Measurements from ENCODE around the gene LMNTD2.

Gene LMNTD2

GRCh38 chr11:595400-595799 lies 34.9 kb upstream of the LMNTD2 start:
- H3K4me3 ChIP-seq (replicated peaks in 1 of 2; ENCODE audit: low read depth in 2 of 2, low read length in 2 of 2): no peak overlapping the region
- no peak for DNase-seq (ENCODE audit: low read depth in 2 of 2)
- TF ChIP-seq, protein P1, sequence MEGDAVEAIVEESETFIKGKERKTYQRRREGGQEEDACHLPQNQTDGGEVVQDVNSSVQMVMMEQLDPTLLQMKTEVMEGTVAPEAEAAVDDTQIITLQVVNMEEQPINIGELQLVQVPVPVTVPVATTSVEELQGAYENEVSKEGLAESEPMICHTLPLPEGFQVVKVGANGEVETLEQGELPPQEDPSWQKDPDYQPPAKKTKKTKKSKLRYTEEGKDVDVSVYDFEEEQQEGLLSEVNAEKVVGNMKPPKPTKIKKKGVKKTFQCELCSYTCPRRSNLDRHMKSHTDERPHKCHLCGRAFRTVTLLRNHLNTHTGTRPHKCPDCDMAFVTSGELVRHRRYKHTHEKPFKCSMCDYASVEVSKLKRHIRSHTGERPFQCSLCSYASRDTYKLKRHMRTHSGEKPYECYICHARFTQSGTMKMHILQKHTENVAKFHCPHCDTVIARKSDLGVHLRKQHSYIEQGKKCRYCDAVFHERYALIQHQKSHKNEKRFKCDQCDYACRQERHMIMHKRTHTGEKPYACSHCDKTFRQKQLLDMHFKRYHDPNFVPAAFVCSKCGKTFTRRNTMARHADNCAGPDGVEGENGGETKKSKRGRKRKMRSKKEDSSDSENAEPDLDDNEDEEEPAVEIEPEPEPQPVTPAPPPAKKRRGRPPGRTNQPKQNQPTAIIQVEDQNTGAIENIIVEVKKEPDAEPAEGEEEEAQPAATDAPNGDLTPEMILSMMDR (IDR thresholded peaks at IDR 0.05; ENCODE audit: low read depth, low read length): no peak

DNA sequence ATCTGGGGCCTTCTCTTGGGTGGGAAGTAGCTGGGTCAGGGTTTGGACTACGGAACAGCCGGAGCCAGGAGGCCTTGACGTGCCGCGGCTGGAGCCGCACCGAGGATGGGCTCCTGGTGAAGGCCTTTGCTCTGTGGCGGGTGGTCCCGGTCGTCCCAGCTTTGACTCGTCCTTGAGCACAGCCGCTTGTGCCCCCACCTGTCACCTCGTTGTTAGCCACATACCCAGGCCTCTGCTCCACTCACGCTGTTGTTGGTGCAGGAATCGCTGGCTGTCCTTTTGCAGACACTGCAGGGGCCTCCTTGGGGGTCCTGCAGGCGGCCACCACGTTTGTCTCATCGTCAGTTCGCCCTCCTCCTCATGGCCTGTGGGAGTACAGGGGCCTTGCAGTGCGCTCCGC lies 32.8 kb upstream of the LMNTD2 start:
- TF ChIP-seq, protein P1 (IDR thresholded peaks at IDR 0.05; ENCODE audit: low read depth, low read length): no peak
- no peak overlapping the region for H3K4me3 ChIP-seq (replicated peaks in 1 of 2; ENCODE audit: low read depth in 2 of 2, low read length in 2 of 2)
- DNase-seq (ENCODE audit: low read depth in 2 of 2): no peak

DNA sequence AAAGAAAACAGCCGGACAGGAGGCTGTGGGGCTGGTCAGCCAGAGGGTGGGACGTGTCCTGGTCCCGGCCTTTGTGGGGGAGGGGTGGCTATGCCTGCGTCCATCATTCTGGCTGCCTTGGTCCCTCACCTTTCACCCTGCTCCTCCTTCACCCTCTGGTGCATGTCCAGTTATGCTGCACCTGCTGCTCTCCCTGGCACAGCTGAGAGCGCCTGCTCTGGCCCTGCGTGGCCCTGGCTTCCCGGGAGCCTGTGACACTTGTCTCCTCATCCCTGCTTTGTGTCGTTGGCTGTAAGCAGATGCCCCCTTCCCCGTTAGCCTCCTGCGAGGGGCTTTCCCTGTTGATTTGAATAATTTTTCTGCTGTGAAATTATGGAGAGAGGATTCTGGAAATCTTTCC lies 32.4 kb upstream of the LMNTD2 start:
- H3K4me3 ChIP-seq (replicated peaks in 1 of 2; ENCODE audit: low read depth in 2 of 2, low read length in 2 of 2): no peak overlapping the region
- TF ChIP-seq, protein P1 (IDR thresholded peaks at IDR 0.05; ENCODE audit: low read depth, low read length): no peak
- no peak for DNase-seq (ENCODE audit: low read depth in 2 of 2)

DNA sequence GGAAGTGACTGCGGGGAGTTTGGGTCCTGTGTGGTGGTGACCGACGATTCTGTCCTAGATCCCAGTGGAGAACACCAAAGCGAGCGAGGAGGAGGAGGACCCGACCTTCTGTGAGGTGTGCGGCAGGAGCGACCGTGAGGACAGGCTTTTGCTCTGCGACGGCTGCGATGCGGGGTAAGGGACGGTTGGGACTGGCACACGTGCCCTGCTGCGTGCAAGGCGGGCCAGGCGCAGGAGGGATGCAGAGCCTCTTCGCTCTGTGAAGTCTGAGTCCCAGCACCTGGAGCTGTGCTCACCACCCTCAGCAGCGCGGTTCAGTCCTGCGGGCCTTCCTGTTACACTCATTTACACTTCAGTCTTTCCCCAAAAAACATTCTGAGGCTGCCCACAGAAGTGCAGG lies 32.0 kb upstream of the LMNTD2 start:
- DNase-seq (ENCODE audit: low read depth in 2 of 2): no peak
- no peak overlapping the region for H3K4me3 ChIP-seq (replicated peaks in 1 of 2; ENCODE audit: low read depth in 2 of 2, low read length in 2 of 2)
- TF ChIP-seq, protein P1 (IDR thresholded peaks at IDR 0.05; ENCODE audit: low read depth, low read length): no peak

DNA sequence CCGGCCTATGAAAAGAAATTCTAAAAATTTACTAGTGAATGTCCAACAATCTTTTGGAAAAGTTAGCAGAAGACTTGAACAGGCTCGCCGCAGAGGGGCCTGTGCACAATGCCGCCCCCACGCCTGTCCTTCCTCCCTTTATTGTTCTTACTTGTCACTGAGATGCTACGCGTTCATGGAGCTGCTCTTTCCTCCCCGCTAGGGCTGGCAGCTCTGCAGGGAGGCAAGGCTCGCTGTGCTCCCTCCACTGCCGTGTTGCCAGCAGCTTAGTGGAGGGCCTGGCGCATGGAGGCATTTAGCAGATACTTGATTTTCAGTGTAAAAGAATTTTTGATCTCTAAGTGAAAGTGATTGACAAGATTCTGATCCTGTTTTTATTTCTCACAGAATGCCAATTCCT lies 30.5 kb upstream of the LMNTD2 start:
- DNase-seq (ENCODE audit: low read depth in 2 of 2): no peak
- TF ChIP-seq, protein P1 (IDR thresholded peaks at IDR 0.05; ENCODE audit: low read depth, low read length): no peak

GRCh38 chr11:589798-590197 lies 29.3 kb upstream of the LMNTD2 start:
- no peak for DNase-seq (ENCODE audit: low read depth in 2 of 2)
- no peak overlapping the region for H3K4me3 ChIP-seq (replicated peaks in 1 of 2; ENCODE audit: low read depth in 2 of 2, low read length in 2 of 2)
- TF ChIP-seq, protein P1 (IDR thresholded peaks at IDR 0.05; ENCODE audit: low read depth, low read length): no peak

More for the DNA sequence above, 30.5 kb upstream of the LMNTD2 start:
- no peak overlapping the region for H3K4me3 ChIP-seq (replicated peaks in 1 of 2; ENCODE audit: low read depth in 2 of 2, low read length in 2 of 2)

DNA sequence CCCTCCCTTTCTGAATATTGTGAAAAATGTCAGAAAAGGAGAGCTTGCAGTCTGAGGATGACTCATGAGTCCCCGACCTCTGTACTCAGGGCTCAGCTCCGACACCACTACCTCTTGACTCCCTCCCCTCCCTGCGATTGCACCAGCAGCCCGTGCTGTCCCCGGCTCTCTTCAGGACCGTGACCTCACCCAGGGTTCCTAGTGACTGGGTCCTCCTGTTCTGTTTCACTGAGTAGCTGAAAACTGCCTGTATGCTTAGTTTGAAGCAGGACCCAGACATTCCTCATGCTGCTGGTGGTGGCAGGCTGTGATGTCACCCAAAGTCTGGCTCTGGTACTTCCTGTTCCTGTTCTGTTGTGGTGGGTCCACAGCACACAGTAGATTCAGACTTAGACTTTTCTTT lies 27.4 kb upstream of the LMNTD2 start:
- TF ChIP-seq, protein P1 (IDR thresholded peaks at IDR 0.05; ENCODE audit: low read depth, low read length): no peak
- peak; percentile 66 to 86 for DNase-seq (ENCODE audit: low read depth in 2 of 2)
- no peak overlapping the region for H3K4me3 ChIP-seq (replicated peaks in 1 of 2; ENCODE audit: low read depth in 2 of 2, low read length in 2 of 2)

Data from cardiac fibroblast (primary cell).